Smooth muscle cell (in vitro differentiated cells): ENCODE measurements around the gene PUSL1. TPM values are rescaled to one million over a fixed set of nuclear protein-coding genes. Genes with fewer than 3 reads are reported as not detected.

Source experiments
- DNase-seq: peaks from one replicate; lab custom pipeline; 2025; ENCODE audit not compliant: unreplicated experiment; lab: John Stamatoyannopoulos, UW
- H2AFZ ChIP-seq: fragments of 200-600 bp; sonication (generic); 2 replicates; pipeline ENCODE4 v1.6.0; 2016; ENCODE audit warnings: antibody characterized with exemption, low read depth, mild to moderate bottlenecking
- H3F3A ChIP-seq: fragments of 200-600 bp; sonication (generic); 2 replicates; pipeline ENCODE4 v1.6.0; 2017; ENCODE audit warnings: antibody characterized with exemption, low read depth
- H3K27ac ChIP-seq: fragments of 200-600 bp; sonication (generic); 2 replicates; pipeline ENCODE4 v1.5.1; 2016; ENCODE audit warnings: low read depth, mild to moderate bottlenecking
- H3K27me3 ChIP-seq: fragments of 200-600 bp; sonication (generic); 2 replicates; pipeline ENCODE4 v1.6.1; 2016; ENCODE audit warnings: low read depth, mild to moderate bottlenecking
- H3K36me3 ChIP-seq: fragments of 200-600 bp; sonication (generic); 2 replicates; pipeline ENCODE4 v1.5.1; 2016; ENCODE audit warnings: low read depth
- H3K4me1 ChIP-seq: fragments of 200-600 bp; sonication (generic); 2 replicates; pipeline ENCODE4 v1.5.1; 2016; ENCODE audit warnings: low read depth
- H3K4me2 ChIP-seq: fragments of 200-600 bp; sonication (generic); 2 replicates; pipeline ENCODE4 v1.6.0; 2016; ENCODE audit warnings: mild to moderate bottlenecking
- H3K4me3 ChIP-seq: fragments of 200-600 bp; sonication (generic); 2 replicates; pipeline ENCODE4 v1.5.1; 2016; ENCODE audit warnings: mild to moderate bottlenecking
- H3K79me2 ChIP-seq: fragments of 200-600 bp; sonication (generic); 2 replicates; pipeline ENCODE4 v1.6.0; 2016; ENCODE audit warnings: low read depth, mild to moderate bottlenecking
- H3K9ac ChIP-seq: fragments of 200-600 bp; sonication (generic); 2 replicates; pipeline ENCODE4 v1.6.0; 2016; ENCODE audit warnings: low read depth
- H3K9me3 ChIP-seq: fragments of 200-600 bp; sonication (generic); replicated peaks from 2 replicates; pipeline ENCODE4 v1.5.1; 2016; ENCODE audit warnings: low read depth
- H4K20me1 ChIP-seq: fragments of 200-600 bp; sonication (generic); 2 replicates; pipeline ENCODE4 v1.6.0; 2016; ENCODE audit warnings: low read depth
- WGBS: methylation state at CpG from one replicate; pipeline ENCODE4 v1.1.7; 2016; ENCODE audit warnings: low lambda C conversion rate; 5-methylcytosine and 5-hydroxymethylcytosine counted together
- polyA plus RNA-seq: library from polyadenylated mRNA; unstranded; fragments of >200 nt; fragmentation: Nextera tagmentation; extraction: Ambion mirVana; gene quantifications from 2 replicates; pipeline ENCODE4 v1.2.1, GENCODE V29; 2016
- total RNA-seq: library from RNA; depleted of rRNA; stranded (reverse); fragments of >200 nt; gene quantifications from 2 replicates; pipeline ENCODE4 v1.2.3, GENCODE V29; 2014
- TF ChIP-seq, protein P1 (sequence below): fragments of 200-600 bp; sonication (generic); IDR thresholded peaks from 2 replicates; pipeline ENCODE4 v1.5.1; 2017; ENCODE audit warnings: borderline replicate concordance, mild to moderate bottlenecking, antibody characterized with exemption; ENCODE audit not compliant: insufficient read depth, poor library complexity, severe bottlenecking

PUSL1 gene
- total and polyA plus RNA-seq, 2 experiments from 2014 or later: 16.7 to 31.4 TPM

- no peak overlapping the region for H3K9ac ChIP-seq
- 94% methylated on average over 39 of the region's 40 CpGs for whole genome bisulfite sequencing
- TF ChIP-seq, protein P1, sequence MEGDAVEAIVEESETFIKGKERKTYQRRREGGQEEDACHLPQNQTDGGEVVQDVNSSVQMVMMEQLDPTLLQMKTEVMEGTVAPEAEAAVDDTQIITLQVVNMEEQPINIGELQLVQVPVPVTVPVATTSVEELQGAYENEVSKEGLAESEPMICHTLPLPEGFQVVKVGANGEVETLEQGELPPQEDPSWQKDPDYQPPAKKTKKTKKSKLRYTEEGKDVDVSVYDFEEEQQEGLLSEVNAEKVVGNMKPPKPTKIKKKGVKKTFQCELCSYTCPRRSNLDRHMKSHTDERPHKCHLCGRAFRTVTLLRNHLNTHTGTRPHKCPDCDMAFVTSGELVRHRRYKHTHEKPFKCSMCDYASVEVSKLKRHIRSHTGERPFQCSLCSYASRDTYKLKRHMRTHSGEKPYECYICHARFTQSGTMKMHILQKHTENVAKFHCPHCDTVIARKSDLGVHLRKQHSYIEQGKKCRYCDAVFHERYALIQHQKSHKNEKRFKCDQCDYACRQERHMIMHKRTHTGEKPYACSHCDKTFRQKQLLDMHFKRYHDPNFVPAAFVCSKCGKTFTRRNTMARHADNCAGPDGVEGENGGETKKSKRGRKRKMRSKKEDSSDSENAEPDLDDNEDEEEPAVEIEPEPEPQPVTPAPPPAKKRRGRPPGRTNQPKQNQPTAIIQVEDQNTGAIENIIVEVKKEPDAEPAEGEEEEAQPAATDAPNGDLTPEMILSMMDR: no peak
Measured at GRCh38 chr1:1327291-1327690, 18.9 kb downstream of the PUSL1 start.

DNA sequence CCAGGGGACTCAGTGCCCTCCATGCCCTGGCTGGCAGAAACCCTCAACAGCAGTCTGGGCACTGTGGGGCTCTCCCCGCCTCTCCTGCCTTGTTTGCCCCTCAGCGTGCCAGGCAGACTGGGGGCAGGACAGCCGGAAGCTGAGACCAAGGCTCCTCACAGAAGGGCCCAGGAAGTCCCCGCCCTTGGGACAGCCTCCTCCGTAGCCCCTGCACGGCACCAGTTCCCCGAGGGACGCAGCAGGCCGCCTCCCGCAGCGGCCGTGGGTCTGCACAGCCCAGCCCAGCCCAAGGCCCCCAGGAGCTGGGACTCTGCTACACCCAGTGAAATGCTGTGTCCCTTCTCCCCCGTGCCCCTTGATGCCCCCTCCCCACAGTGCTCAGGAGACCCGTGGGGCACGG lies 19.9 kb downstream of the PUSL1 start:
- H3K4me1 ChIP-seq: peaks cover 13% of the 10 kb centered on the region
- no peak for DNase-seq
- no peaks in the 10 kb centered on the region for H3K9me3 ChIP-seq
- no peaks in the 10 kb centered on the region for H3F3A ChIP-seq
- H3K4me2 ChIP-seq: no peak overlapping the region
- no peak overlapping the region for H3K9ac ChIP-seq
- H2AFZ ChIP-seq: no peak overlapping the region
- no peaks in the 10 kb centered on the region for H3K27me3 ChIP-seq
- peaks cover 34% of the 10 kb centered on the region for H3K79me2 ChIP-seq
- no peak overlapping the region for H3K27ac ChIP-seq
- 94% methylated on average over 15 of the region's 15 CpGs for WGBS
- no peak overlapping the region for H3K4me3 ChIP-seq
- TF ChIP-seq, protein P1: no peak
- peaks cover 28% of the 10 kb centered on the region for H4K20me1 ChIP-seq
- no peaks in the 10 kb centered on the region for H3K36me3 ChIP-seq

More at GRCh38 chr1:1327291-1327690, 18.9 kb downstream of the PUSL1 start:
- Histone ChIP-seq H3K9me3 (no peaks in the 10 kb centered on the region), H4K20me1 (peaks cover 34% of the 10 kb centered on the region), H3K27me3 (no peaks in the 10 kb centered on the region), H3K4me1 (peaks cover 13% of the 10 kb centered on the region), H3F3A (no peaks in the 10 kb centered on the region), H3K27ac (no peak overlapping the region), H3K4me3 (no peak overlapping the region), H2AFZ (no peak overlapping the region), H3K79me2 (peaks cover 42% of the 10 kb centered on the region), H3K36me3 (no peaks in the 10 kb centered on the region), H3K4me2 (no peak overlapping the region)
- no peak for DNase-seq

DNA sequence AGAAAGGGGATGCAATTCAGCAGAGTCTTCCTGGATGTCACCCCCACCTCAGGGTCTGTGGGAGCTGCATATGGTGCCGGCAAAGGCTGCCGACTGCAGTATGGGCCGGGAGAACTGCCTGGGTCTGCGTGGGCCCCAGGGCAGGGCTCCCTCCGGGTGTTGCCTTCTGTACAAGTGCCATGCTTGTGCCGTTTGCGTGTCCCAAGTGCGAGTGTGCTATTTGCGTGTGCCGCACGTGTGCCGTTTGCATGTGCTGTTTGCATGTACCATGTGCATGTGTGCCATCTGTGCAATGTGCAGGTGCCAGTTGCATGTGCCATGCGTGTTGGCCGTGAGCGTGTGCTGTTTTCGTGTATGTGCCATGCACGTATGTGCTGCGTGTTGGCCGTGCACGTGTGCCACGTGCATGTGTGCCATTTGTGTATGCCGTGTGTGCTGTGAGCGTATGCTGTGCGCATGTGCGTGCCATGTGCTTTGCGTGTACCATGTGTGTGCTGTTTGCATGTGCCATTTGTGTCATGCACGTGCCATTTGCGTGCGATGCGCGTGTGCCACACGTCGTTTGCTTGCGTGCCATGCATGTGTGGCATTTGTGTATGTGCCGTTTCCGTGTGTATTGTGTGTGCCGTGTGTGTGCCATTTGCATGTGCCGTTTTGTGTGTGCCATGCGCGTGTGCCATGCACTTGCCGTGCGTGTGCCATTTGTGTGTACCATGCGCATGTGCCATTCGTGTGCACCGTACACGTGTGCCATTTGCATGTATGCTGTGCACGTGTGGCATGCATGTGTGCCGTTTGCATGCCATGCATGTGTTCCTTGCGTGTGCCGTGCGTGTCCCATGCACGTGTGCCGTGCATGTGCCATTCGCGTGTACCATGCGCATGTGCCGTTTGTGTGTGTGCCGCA lies 21.2 kb downstream of the PUSL1 start:
- WGBS: 95% methylated on average over 58 of the region's 58 CpGs
- no peaks in the 10 kb centered on the region for H3K9me3 ChIP-seq
- H3K4me3 ChIP-seq: no peak overlapping the region
- DNase-seq: no peak
- H3F3A ChIP-seq: no peaks in the 10 kb centered on the region
- no peak overlapping the region for H3K9ac ChIP-seq
- no peaks in the 10 kb centered on the region for H3K27me3 ChIP-seq
- no peaks in the 10 kb centered on the region for H3K36me3 ChIP-seq
- peaks cover 25% of the 10 kb centered on the region for H3K79me2 ChIP-seq
- H3K27ac ChIP-seq: no peak overlapping the region
- H3K4me1 ChIP-seq: peaks cover 13% of the 10 kb centered on the region
- TF ChIP-seq, protein P1: no peak
- peaks cover 25% of the 10 kb centered on the region for H4K20me1 ChIP-seq
- no peak overlapping the region for H3K4me2 ChIP-seq
- no peak overlapping the region for H2AFZ ChIP-seq
